Neural cell (in vitro differentiated cells): ENCODE results near the gene EDARADD. TPM values are rescaled to one million over a fixed set of nuclear protein-coding genes. Genes with fewer than 3 reads are reported as not detected.

Experiments used
- H2AFZ ChIP-seq: fragments of 200-600, 300-800 bp; sonication (generic), shearing (Covaris generic); 2 replicates; pipeline ENCODE4 v1.6.0; 2014; ENCODE audit warnings: low read depth, mild to moderate bottlenecking, antibody characterized with exemption, low read length, moderate library complexity
- H3F3A ChIP-seq: fragments of 200-600 bp; shearing (Covaris generic); 2 replicates; pipeline ENCODE4 v1.6.1; 2016; ENCODE audit warnings: mild to moderate bottlenecking, moderate library complexity, mixed read lengths, antibody characterized with exemption, low read length; ENCODE audit not compliant: insufficient read depth, poor library complexity, severe bottlenecking
- H3K27ac ChIP-seq: fragments of 200-600, 300-800 bp; sonication (generic), shearing (Covaris generic); 2 replicates; pipeline ENCODE4 v1.5.1; 2014; ENCODE audit warnings: mild to moderate bottlenecking, low read length, moderate library complexity
- H3K27me3 ChIP-seq: fragments of 300-800, 200-600 bp; sonication (generic), shearing (Covaris generic); 2 replicates; pipeline ENCODE4 v1.6.0; 2014; ENCODE audit warnings: mild to moderate bottlenecking, low read depth, low read length, moderate library complexity; ENCODE audit not compliant: insufficient read depth
- H3K36me3 ChIP-seq: fragments of 300-800, 200-600 bp; sonication (generic), shearing (Covaris generic); 2 replicates; pipeline ENCODE4 v1.5.1; 2014; ENCODE audit warnings: mild to moderate bottlenecking, antibody characterized with exemption, low read length, moderate library complexity; ENCODE audit not compliant: insufficient read depth
- H3K4me2 ChIP-seq: fragments of 300-800, 200-600 bp; sonication (generic), shearing (Covaris generic); 2 replicates; pipeline ENCODE4 v1.6.0; 2014; ENCODE audit warnings: mild to moderate bottlenecking, low read length
- H3K4me3 ChIP-seq: fragments of 300-800, 200-600 bp; sonication (generic), shearing (Covaris generic); 2 replicates; pipeline ENCODE4 v1.5.1; 2014; ENCODE audit warnings: mild to moderate bottlenecking, low read length, moderate library complexity
- H3K79me2 ChIP-seq: fragments of 200-600 bp; shearing (Covaris generic); replicated peaks from 2 replicates; pipeline ENCODE4 v1.6.0; 2014; ENCODE audit warnings: mild to moderate bottlenecking, low read length, moderate library complexity; ENCODE audit not compliant: insufficient read depth
- H3K9ac ChIP-seq: fragments of 300-800, 200-600 bp; sonication (generic), shearing (Covaris generic); 2 replicates; pipeline ENCODE4 v1.6.1; 2016; ENCODE audit warnings: mild to moderate bottlenecking, low read length, mixed read lengths
- H3K9me2 ChIP-seq: fragments of 200-600 bp; shearing (Covaris generic); 2 replicates; pipeline ENCODE4 v1.6.1; 2016; ENCODE audit warnings: mild to moderate bottlenecking, low read length, mixed read lengths; ENCODE audit not compliant: insufficient read depth
- H3K9me3 ChIP-seq: fragments of 200-600, 300-800 bp; sonication (generic), shearing (Covaris generic); 2 replicates; pipeline ENCODE4 v1.6.1; 2016; ENCODE audit warnings: mild to moderate bottlenecking, mixed run types, low read length, moderate library complexity, mixed read lengths
- H4K20me1 ChIP-seq: fragments of 200-600 bp; shearing (Covaris generic); 2 replicates; pipeline ENCODE4 v1.6.1; 2016; ENCODE audit warnings: mild to moderate bottlenecking, mixed run types; ENCODE audit not compliant: insufficient read depth
- CTCF ChIP-seq: fragments of 450-650 bp; IDR thresholded peaks from 2 replicates; pipeline ENCODE4 v1.5.1; 2014; ENCODE audit warnings: antibody characterized with exemption, mild to moderate bottlenecking, moderate library complexity; ENCODE audit not compliant: poor library complexity, severe bottlenecking
- EP300 ChIP-seq: fragments of 450-650 bp; conservative IDR thresholded peaks from 2 replicates; pipeline ENCODE4 v1.6.1; 2014; ENCODE audit warnings: antibody characterized with exemption, mild to moderate bottlenecking, moderate library complexity; ENCODE audit not compliant: poor library complexity, severe bottlenecking
- EZH2 ChIP-seq: fragments of 200-600, 300-800 bp; shearing (Covaris generic), sonication (generic); IDR thresholded peaks from 2 replicates; pipeline ENCODE4 v1.6.1; 2014; ENCODE audit warnings: antibody characterized with exemption, low read length, borderline replicate concordance, mild to moderate bottlenecking; ENCODE audit not compliant: insufficient read depth, poor library complexity, severe bottlenecking
- MXI1 ChIP-seq: fragments of 450-650 bp; conservative IDR thresholded peaks from 2 replicates; pipeline ENCODE4 v1.6.1; 2014; ENCODE audit warnings: antibody characterized with exemption, mild to moderate bottlenecking; ENCODE audit not compliant: poor library complexity, severe bottlenecking
- POLR2AphosphoS5 ChIP-seq: IDR thresholded peaks from 2 replicates; pipeline ENCODE4 v1.6.1; 2012
- RAD21 ChIP-seq: fragments of 450-650 bp; conservative IDR thresholded peaks from 2 replicates; pipeline ENCODE4 v1.6.1; 2014; ENCODE audit warnings: antibody characterized with exemption, mild to moderate bottlenecking, moderate library complexity
- REST ChIP-seq: IDR thresholded peaks from 2 replicates; pipeline ENCODE4 v1.6.1; 2012; ENCODE audit warnings: borderline replicate concordance
- SMC3 ChIP-seq: fragments of 450-650 bp; conservative IDR thresholded peaks from 2 replicates; pipeline ENCODE4 v1.6.1; 2014; ENCODE audit warnings: antibody characterized with exemption, mild to moderate bottlenecking, moderate library complexity; ENCODE audit not compliant: poor library complexity
- TAF1 ChIP-seq: IDR thresholded peaks from 2 replicates; pipeline ENCODE4 v1.6.1; 2012; ENCODE audit warnings: low read depth
- polyA plus RNA-seq: library from polyadenylated mRNA; depleted of rRNA; stranded (reverse); fragments of >200 nt; gene quantifications from 2 replicates; pipeline ENCODE4 v1.2.3, GENCODE V29; 2014

The EDARADD gene
- polyA plus RNA-seq, 1 donor from 2014 or later, result 0.17 TPM

GRCh38 chr1:236429715-236430274 lies 35.7 kb downstream of the EDARADD start:
- no peak overlapping the region for H3K9ac ChIP-seq
- H3K36me3 ChIP-seq, result no peaks in the 10 kb centered on the region
- H3K4me3 ChIP-seq, result no peak overlapping the region
- H2AFZ ChIP-seq, result no peak overlapping the region
- H3K79me2 ChIP-seq, result no peaks in the 10 kb centered on the region
- no peaks in the 10 kb centered on the region for H3K9me3 ChIP-seq
- no peak overlapping the region for H3K27ac ChIP-seq
- TF ChIP-seq POLR2AphosphoS5, result no peak
- TF ChIP-seq EZH2, result no peak
- TF ChIP-seq TAF1, result no peak
- TF ChIP-seq RAD21, result no peak
- TF ChIP-seq SMC3, result no peak
- no peak for TF ChIP-seq CTCF
- TF ChIP-seq MXI1, result no peak
- no peak for TF ChIP-seq REST
- no peak for TF ChIP-seq EP300
- H4K20me1 ChIP-seq, result no peaks in the 10 kb centered on the region
- H3K9me2 ChIP-seq, result no peaks in the 10 kb centered on the region
- H3F3A ChIP-seq, result no peaks in the 10 kb centered on the region
- H3K4me2 ChIP-seq, result no peak overlapping the region
- H3K27me3 ChIP-seq, result no peaks in the 10 kb centered on the region

GRCh38 chr1:236433819-236434315 lies 39.8 kb downstream of the EDARADD start:
- no peak overlapping the region for H3K27ac ChIP-seq
- no peak overlapping the region for H3K4me2 ChIP-seq
- H3K36me3 ChIP-seq, result no peaks in the 10 kb centered on the region
- H3K27me3 ChIP-seq, result no peaks in the 10 kb centered on the region
- no peaks in the 10 kb centered on the region for H3F3A ChIP-seq
- H3K4me3 ChIP-seq, result no peak overlapping the region
- no peak overlapping the region for H3K9ac ChIP-seq
- H3K9me3 ChIP-seq, result no peaks in the 10 kb centered on the region
- H4K20me1 ChIP-seq, result no peaks in the 10 kb centered on the region
- TF ChIP-seq POLR2AphosphoS5, result no peak
- TF ChIP-seq TAF1, result no peak
- no peak for TF ChIP-seq EP300
- no peak overlapping the region for H2AFZ ChIP-seq
- H3K79me2 ChIP-seq, result no peaks in the 10 kb centered on the region
- no peaks in the 10 kb centered on the region for H3K9me2 ChIP-seq
